ENCODE measurements around the gene ZNF44.

The ZNF44 gene

DNA sequence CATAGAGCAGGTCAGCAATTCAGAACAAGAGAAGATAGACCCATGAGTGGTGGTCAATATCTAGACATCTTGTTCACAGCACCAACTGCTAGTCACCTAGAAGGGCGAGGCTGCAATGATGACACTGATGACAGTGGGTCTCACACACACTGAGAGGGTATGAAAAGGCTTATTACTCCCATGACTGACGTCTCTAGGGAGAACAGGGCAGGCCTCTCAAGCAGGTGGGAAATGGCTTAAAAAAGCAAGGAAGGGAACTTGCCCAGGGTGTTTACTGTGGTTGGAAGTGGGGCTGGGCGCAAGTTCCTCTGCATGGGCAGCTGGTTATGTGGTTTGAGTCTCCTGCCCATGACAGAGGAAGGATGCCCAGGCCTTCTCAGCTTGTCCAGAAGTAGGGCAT lies 33.8 kb downstream of the ZNF44 start:
- no peak for DNase-seq

GRCh38 chr19:12260236-12260635 lies 34.4 kb downstream of the ZNF44 start:
- no peak for DNase-seq

DNA sequence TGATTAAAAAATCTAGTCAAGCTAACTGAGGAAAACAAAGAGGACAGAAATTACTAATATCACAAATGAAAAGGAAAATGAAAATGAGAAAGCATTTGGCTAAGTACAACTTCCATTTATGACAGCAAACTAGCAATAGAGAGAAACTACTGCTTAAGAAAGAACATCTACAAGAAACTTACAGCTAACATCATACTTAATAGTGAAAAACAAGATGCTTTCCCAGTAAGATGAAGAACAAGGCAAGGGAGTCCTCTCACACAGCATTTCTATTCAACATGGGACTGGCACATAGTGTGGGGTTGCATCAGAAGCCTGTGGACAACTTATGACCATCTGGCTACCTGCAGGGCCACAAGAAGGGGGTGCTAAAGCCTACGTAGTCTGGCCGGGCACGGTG lies 39.3 kb downstream of the ZNF44 start:
- DNase-seq: no peak

DNA sequence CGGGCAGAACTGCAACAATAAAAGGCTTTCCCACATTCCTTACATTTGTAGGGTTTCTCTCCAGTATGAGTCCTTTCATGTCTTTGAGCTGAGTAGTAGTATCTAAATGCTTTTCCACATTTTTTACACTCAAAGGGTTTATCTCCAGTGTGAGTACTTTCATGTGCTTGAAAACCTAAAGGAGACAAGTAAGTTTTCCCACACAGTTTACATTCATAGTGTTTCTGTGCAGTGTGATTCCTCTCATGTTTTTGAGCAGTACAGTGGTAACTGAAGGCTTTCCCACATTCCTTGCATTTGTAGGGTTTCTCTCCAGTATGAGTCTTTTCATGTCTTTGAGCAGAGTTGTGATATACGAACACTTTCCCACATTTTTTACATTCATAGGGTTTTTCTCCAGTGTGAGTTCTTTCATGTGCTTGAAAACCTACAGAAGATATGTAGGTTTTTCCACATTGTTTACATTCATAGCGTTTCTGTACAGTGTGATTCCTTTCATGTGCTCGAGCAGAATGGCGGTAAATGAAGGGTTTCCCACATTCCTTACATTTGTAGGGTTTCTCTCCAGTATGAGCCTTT lies 47.0 kb downstream of the ZNF44 start:
- DNase-seq: no peak

GRCh38 chr19:12244370-12244769 lies 50.3 kb downstream of the ZNF44 start:
- DNase-seq: no peak

DNA sequence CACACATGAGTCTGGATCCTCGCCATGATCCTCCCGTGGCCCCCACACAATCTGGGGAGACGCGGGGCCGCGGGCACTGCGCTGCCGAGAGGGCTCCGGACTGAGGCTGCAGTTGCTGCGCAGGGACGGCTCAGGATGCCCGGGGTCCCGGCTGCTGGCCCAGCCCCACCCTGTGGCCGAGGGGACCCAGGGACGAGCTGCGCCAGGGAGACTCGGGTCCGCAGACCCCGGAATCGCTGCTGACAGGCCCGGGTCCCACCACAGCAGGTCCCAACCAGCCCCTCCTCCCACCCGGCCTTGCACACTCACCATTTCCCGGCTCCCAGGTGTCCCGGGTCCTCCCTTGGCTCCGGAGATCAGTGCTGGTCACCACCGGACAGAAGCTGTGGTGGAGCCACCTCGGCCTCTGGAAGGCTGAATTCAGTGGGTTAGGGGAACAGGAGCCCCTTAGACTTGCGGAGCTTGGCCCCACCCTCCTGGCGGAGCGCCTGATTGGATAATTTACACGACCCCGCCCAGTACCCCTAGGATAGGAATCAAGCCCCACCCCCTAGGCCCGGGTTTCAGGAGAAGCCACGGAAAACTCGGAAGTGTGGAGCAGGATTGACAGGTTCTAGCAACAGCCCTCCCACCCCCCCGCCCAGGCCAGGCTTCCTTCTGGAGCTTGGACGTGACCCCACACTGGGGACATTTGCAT lies 57.4 kb downstream of the ZNF44 start:
- no peak for DNase-seq

DNA sequence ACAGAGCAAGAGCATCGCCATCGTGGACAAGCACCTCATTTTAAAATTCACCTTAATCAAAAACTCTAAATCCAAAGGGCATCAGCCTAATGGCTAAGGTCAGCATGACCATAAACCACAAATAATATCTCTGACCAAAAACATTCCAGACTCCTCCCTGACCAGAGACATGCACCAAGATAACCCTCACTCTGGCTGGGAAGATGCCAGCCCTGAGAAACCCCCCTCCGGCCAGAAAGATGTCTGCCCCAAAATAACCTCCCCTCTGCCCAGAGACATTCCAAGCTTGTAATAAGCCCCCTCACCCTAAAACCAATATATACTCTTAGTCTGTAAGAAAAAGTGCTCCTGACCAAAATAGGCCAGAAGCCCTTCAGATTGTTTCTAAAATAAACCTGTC lies 61.7 kb downstream of the ZNF44 start:
- DNase-seq: no peak

DNA sequence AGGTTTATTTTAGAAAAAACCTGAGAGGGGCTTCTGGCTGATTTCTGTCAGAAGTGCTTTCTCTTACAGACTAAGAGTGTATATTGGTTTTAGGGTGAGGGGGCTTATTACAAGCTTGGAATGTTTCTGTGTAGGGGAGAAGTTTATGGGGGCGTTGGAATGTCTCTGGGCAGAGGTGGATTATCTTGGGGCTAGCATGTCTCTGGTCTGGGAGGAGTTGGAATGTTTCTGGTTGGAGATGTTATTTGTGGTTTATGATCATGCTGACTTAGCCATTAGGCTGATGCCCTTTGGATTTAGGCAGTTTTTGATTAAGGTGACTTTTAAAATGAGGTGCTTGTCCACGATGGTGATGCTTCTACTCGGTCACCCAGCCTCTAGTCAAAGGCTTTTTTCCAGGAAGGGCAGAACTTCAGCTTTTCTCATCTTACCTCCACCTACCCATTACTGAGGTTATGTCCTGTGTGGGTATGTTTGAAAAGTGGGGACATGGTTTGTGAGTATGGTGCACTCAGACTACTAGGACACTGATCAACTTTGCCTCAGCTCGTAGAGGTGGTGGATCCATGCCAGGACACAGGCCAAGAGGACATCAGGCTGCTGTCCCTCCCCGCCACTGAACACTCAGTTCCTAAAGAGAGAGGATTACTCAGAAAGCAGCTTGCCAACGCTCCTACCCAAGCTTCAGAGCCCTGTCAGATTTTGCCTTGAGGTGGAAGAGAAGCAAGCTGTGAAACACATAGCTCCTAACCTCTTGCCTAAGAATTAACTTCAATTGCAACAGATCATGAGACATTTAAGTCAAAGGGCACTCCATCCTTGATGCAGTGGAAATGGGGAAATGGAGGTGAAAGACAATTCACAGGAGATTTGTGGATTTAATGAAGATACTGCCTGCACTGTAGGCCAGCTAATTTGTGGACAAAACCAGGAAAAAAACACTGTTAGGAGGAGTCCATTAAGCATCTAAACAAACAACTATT lies 63.6 kb downstream of the ZNF44 start:
- DNase-seq: no peak

DNA sequence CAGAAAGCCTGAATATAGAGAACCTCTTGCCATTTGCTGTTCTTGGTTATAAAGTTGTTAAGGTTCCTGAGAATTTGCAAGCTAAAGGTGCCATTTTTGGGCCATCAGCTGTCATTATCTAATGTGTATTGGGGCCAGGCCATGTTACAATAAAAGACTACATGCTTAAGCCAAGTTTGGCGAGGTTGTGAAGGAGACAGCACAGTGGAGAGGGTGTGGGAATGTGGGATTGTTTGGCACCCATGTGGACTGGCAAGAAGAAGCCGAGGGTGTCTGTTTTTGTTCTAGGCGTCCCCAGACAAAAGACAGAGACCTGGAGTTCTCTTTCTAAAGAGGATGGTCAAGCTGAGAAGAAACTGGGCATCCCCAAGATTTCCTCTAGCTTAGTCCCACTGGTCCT lies 64.7 kb downstream of the ZNF44 start:
- DNase-seq: no peak

DNA sequence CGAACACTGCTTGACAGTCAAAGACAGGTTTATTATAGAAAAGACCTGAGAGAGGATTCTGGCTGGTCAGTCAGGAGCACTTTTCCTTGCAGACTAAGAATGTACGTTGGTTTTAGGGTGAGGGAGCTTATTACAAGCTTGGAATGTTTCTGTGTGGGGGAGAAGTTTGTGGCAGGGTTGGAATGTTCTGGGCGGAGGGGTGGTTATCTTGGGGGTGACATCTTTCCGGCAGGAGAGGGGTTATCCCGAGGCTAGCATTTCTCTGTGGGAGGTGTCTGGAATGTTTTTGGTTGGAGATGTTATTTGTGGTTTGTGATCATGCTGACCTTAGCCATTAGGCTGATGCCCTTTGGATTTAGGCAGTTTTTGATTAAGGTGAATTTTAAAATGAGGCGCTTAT lies 70.0 kb downstream of the ZNF44 start:
- DNase-seq: no peak

DNA sequence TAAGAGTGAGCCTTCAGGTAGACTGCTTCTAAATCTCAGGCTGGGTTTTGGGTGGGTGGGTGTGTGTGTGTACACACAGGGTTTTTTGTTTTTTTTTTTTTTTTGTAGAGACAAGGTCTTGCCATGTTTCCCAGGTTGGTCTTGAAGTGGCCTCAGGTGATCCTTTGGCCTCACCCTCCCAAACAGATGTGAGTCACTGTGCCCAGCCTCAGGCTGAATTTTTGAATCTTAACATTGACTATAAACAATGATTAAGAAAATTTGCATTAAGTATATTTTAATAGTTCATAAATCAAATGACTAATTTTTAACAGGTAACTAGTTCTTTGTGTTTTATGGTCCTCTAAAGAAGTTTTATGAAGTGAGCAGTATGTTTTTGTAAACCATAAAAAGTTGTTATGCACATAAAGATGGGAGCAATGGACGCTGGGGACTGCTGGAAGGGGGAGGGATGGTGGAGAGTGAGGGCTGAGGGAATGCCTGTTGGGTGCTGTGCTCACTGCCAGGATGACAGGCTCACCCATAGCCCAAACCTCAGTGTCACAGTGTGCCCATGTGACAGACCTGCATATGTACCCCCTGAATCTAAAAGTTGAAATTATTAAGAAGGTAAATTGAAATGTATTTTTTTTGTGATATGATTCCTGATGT lies 71.6 kb downstream of the ZNF44 start:
- no peak for DNase-seq

All from activated T-cell treated with anti-CD3 and anti-CD28 coated beads, Interleukin-2, amount 50 U/mL, for 48 hours (primary cell).